Posterior cingulate gyrus (tissue), 11 donors: ENCODE results near the gene GPATCH2L.

Source experiments
- DNase-seq, 10 donors: peaks; one replicate each; pipeline versions ENCODE4 v3.0.0 to v3.0.0-alpha.2; 2020 to 2021; ENCODE audit warnings: mixed read lengths in 3 of 10
- intact Hi-C: fragments of 100-400 bp; cut with DNase I; formaldehyde crosslinking; loops from one replicate; pipeline ENCODE4 v1.15.1; 2023

GPATCH2L gene

DNA sequence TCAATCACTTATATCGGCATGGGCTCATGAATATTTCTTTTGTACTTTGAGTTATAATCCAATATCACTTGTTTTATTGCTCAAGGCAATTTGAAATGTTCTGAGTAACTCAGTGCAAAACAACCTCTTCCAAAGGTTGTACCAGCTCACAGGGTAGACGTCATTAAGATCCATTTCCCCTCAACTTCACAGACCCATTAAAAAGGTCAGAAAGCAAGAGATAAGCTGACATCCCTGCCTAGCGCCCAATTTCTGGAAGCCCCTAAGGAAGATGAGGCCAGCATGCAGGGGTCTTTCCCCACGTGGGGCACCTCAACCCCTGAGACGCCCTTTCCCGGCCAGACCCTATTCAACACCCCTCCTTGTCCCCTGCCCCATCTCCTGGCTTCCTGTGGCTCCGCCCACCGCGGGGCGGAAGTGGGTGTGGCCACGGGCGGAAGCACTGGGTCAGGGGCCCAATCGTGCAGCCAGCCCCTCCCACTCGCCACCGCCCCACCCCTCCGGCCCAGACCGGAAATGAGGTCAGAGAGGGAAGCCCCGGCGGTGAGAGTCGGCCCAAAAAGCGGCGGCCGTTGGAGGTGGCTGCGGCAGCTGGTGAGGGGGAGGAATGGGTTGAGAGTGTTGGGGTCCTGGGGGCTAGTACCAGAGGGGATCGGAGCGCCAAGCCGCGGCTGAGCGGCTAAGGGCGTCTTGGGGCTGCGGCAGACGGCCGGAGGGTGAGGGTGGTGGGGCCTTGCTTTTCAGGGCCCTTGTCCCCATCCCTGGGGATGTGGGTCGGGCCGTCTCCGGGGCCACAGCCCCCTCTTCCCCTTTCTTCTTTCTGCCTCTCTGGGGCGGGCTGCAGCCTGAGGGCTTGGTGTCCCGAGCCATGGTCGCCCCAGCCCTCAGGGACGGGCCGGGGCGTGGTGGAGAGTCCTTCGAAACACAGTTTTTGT lies at the start of gene GPATCH2L:
GPATCH2L (plus strand) TSS at position 525 of the 935 bp plus-strand sequence. CDS start 2,442 bp downstream, outside the sequence.
- intact Hi-C loops = no loop called here
- peak; percentile 90 to 99 (median 96) for DNase-seq

DNA sequence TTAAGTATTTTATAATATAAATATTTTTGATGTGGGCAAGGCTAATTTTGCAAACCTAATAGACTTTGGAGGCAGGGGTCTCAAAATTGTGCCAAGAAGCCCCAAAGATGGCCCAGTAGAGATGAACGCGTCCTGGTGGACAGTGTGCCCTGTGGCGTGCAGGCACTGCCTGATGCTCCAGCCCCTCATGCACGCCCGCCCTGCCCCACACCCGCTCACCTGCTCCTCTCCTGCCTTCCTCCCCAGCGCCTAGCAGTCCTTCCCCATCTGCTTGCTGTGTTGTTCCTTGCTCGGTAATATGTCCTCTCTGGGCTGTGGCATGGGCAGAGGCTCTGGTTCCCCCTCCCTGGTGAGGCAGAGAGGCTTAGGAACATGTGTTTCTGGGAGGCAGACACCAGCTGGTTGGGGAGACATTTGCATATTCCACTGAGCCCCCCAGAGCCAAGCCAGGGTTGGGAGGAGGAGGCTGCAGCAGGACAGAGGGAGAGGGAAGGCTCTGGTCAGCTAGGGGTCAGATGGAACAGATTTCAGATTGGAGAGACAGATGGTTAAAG lies 46.8 kb upstream of the GPATCH2L start:
- no peak for DNase-seq
- intact Hi-C loops = no loop called here

DNA sequence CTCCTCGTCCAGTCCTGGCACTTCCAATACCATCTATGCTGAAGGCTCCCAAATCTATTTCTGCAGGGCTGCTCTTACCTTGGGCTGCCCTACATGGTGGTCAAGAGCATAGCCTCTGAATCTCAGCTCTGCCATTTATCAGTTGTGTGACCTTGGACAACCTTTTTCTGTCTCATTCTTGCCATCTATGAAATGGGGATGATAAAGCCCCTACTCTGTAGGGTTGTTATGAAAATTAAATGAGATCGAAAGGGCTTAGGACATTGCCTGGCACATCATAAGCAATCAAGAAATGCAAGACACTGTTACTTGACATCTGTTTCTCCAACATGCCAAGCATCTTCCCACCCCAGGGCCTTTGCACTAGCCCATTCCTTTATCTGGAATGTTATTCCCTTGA lies 45.5 kb upstream of the GPATCH2L start:
- intact Hi-C loops = no loop called here
- DNase-seq = no peak

DNA sequence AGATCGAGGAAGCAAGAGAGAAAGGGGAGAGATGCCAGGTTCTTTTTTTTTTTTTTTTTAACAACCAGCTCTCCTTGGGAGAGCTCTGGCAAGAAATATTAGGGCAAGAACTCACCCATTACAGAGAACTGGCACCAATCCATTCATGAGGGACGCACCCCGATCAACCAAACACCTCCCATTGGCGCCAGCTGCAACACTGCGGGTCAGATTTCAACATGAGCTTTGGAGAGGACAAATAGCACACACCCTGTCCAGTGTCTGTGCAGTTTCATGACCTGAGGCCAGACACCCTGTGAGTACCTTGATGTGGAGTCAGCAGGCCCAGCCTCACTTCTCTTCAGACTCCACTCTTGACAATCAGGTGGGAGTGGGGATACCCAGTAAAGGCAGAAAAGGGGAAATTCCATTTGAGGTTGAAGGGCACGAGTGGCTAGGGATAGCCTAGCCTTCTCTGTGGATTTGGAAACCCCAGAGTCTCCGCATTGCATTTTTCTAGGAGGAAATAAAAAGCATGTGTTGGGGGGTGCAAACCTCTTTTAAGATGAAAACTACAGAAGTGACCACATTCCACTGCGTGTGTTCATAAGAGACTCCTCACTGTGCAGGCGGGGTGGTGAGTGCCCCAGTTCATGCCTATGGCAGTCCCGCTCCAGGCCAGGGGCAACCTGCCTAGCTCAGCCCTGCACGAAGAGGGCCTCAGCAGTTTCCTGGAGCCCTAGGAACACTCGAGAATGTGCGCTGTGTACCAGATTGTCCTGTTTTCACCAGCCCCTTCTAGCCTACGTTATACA lies 42.4 kb upstream of the GPATCH2L start:
- intact Hi-C loops = no loop called here
- DNase-seq = peak in 1 of 10 donors; percentile 64

GRCh38 chr14:76112889-76113624 lies 38.7 kb upstream of the GPATCH2L start:
- peak in 1 of 10 donors; percentile 53 for DNase-seq
- intact Hi-C loops = no loop called here

GRCh38 chr14:76113691-76114090 lies 38.0 kb upstream of the GPATCH2L start:
- DNase-seq = no peak
- intact Hi-C loops = no loop called here

GRCh38 chr14:76115010-76115422 lies 36.7 kb upstream of the GPATCH2L start:
- no peak for DNase-seq
- intact Hi-C loops = no loop called here

DNA sequence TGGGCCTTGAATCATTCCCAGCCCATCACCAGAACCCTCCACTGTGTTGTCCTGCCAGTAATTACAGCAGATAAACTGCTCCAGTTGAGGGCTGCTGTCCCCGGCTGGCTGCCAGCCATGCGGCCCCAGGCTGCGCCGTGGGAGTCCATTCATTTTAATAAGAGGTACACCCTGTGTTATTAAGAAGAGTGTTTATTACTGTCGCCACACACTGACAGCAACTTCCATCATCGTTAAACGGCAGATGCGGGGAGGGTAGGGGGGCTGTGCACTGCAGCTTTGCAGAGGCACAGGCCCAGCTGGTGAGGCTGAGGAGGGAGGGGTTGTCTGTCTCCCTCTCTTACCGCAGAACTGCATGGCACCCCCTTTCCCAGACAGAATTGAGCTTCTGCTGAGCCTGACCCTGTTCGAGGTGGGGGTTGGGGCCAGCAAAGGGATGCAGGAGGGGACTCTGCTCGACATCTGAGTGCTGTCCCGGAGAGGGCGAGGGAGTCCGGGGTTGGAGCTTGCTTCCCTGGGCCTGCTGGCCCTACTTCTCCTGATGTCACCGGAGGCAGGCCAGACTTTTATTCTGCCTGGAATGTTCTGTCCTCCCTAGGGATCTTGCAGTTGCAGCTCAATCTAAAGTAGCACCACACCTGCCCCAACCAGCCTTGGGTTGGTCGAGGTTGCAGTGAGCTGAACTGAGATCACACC lies 33.8 kb upstream of the GPATCH2L start:
- intact Hi-C loops = no loop called here
- DNase-seq = peak in 1 of 10 donors; percentile 21

DNA sequence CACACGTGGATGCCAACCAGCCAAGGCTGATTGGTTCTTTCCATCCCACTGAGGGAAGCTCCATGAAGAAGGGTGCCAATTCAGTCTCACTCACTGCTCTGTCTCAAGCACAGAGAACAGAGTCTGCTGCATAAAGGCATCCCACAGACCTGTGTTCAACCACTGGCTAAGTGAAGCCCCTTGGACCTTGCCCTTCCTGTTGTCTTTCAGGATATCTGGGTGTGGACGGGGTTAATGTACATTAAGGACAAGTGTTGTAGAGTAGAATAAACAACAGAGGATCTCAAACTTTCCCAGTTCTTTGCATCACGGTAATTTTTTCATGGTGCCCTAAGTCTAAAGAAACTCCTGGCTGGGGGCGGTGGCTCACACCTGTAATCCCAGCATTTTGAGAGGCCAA lies 33.1 kb upstream of the GPATCH2L start:
- DNase-seq = peak in 1 of 10 donors; percentile 16
- intact Hi-C loops = no loop called here

GRCh38 chr14:76121089-76121748 lies 30.5 kb upstream of the GPATCH2L start:
- intact Hi-C loops = no loop called here
- DNase-seq = peak in 1 of 10 donors; percentile 5

- intact Hi-C loops = no loop called here
- DNase-seq = peak in 1 of 10 donors; percentile 52
Observed at GRCh38 chr14:76123426-76124225, 28.1 kb upstream of the GPATCH2L start.

GRCh38 chr14:76125511-76125910 lies 26.2 kb upstream of the GPATCH2L start:
- no peak for DNase-seq

DNA sequence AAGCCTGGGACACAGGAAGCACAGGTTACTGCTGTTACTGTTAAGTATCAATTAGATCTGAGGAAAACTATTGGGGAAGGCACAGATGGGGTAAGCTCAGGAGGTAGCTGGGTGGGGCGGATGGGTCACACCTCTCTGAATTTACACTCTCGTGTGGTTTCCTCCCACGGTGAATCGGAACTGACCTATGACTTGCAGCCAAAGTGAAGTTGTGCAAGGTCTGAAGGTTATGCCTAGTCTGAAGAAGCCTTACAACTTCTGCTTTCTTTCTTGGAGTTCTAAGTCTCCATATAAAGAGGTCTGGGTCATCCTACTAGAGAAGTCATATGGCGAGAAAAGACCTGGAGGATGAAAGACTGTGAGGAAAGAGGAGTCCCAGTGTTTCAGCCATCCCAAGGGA lies 25.6 kb upstream of the GPATCH2L start:
- intact Hi-C loops = no loop called here
- no peak for DNase-seq

More at GRCh38 chr14:76125511-76125910, 26.2 kb upstream of the GPATCH2L start:
- intact Hi-C loops = no loop called here

DNA sequence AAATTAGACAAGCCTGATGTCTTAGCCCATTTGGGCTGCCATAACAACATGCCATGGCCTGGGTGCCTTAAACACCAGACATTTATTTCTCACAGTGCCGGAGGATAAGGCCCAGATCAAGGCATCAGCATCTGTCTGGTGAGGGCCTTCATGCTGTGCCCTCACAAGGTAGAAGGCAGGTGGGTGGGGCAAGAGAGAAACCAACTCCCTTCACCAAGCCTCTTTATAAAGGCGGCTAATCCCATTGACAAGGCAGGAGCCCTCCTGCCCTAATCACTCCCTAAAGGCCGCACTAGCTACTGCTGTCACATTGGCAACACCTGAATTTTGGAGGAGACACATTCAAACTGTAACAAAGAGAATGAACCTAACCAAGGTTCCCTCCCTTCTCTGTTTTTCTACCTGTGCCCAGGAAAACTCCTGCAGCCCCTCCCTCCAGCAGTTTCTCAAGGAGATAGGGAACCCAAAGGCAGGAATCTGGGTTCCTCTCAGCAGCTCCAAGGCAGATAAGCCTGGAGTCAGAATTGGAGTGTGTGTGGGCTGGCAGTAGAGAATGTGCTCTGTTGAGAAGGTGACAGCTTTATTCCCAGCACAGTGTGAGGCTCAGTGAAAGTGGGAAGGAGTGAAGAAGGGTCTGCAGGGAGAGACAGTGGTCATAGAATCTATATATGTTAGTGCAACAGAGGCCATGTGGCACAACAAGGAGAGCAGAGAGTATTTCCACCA lies 21.7 kb upstream of the GPATCH2L start:
- DNase-seq = no peak
- intact Hi-C loops = no loop called here

- no peak for DNase-seq
- intact Hi-C loops = no loop called here
Observed at GRCh38 chr14:76131071-76131965, 20.4 kb upstream of the GPATCH2L start.

- intact Hi-C loops = no loop called here
- no peak for DNase-seq
Observed at GRCh38 chr14:76133103-76133502, 18.6 kb upstream of the GPATCH2L start.

DNA sequence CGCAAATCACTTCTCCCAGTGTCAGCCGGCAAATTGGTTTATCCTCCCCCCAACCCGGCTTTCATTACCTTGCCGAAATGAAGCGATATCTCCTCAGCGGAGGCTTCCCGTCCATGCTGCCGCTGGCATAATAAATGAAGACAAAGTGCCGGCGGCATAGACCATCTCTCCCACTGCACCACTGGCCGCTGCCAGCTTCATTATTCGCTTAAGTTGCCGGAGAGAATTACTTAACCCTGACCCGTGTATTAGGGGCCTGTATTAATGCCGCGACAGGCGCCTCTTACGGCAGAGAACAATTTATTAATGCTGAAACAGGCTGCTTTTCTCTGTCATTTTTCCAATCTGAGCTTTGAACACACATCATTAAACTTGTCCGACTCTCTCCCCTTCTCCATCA lies 17.5 kb upstream of the GPATCH2L start:
- no peak for DNase-seq
- intact Hi-C loops = no loop called here
